ENCODE data around the gene ZGPAT.
A peak's percentile ranks its signal among the peaks of the same experiment; 100 is the strongest.

ZGPAT gene

GRCh38 chr20:63678667-63679465, 29.0 kb upstream of the ZGPAT start:
- no peak for DNase-seq

- no peak for DNase-seq
These were observed 28.0 kb upstream of the ZGPAT start for GRCh38 chr20:63679799-63680305.

- DNase-seq: no peak
These were observed 27.4 kb upstream of the ZGPAT start for GRCh38 chr20:63680427-63680826.

- DNase-seq: no peak
These were observed 26.8 kb upstream of the ZGPAT start for GRCh38 chr20:63680857-63681608.

- no peak for DNase-seq
These were observed 26.2 kb upstream of the ZGPAT start for GRCh38 chr20:63681609-63682142.

- DNase-seq: peak in 37 of 58 donors; percentile 7 to 84 (median 43)
These were observed 25.3 kb upstream of the ZGPAT start for GRCh38 chr20:63682384-63683139.

- DNase-seq: no peak
These were observed 22.4 kb upstream of the ZGPAT start for GRCh38 chr20:63685269-63686026.

- no peak for DNase-seq
These were observed 21.7 kb upstream of the ZGPAT start for GRCh38 chr20:63686094-63686491.

GRCh38 chr20:63686492-63687321, 21.1 kb upstream of the ZGPAT start:
- peak in 2 of 58 donors; percentile 19 to 23 for DNase-seq

GRCh38 chr20:63687419-63688178, 20.2 kb upstream of the ZGPAT start:
- no peak for DNase-seq

- DNase-seq: peak in 1 of 58 donors; percentile 33
These were observed 19.4 kb upstream of the ZGPAT start for GRCh38 chr20:63688228-63689045.

GRCh38 chr20:63689046-63690002, 18.5 kb upstream of the ZGPAT start:
- no peak for DNase-seq

GRCh38 chr20:63690003-63690897, 17.6 kb upstream of the ZGPAT start:
- DNase-seq: no peak

- no peak for DNase-seq
These were observed 16.7 kb upstream of the ZGPAT start for GRCh38 chr20:63690898-63691710.
